Measurements from ENCODE around the gene SCGB1D4.

Gene SCGB1D4

DNA sequence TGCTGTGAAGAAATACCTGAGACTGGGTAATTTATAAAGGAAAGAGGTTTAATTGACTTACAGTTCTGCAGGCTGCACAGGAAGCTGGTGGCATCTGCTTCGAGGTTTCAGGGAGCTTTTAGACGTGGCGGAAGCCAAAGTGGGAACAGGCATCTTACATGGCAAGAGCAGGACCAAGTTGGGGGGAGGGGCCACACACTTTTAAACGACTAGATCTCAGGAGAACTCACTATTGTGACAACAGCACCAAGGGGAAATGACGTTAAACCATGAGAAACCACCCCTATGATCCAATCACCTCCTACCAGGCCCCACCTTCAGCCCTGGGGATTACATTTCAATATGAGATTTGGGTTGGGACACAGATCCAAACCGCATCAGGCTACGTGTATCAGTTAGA lies 11.1 kb upstream of the SCGB1D4 start:
- TF ChIP-seq CTCF (IDR thresholded peaks at IDR 0.05; ENCODE audit: low read depth, low read length) = no peak
- H3K4me3 ChIP-seq (ENCODE audit: low read depth, low read length) = no peak overlapping the region

GRCh38 chr11:62307950-62308349 lies 9.1 kb upstream of the SCGB1D4 start:
- TF ChIP-seq CTCF (IDR thresholded peaks at IDR 0.05; ENCODE audit: low read depth, low read length) = no peak
- no peak overlapping the region for H3K4me3 ChIP-seq (ENCODE audit: low read depth, low read length)

- no peak overlapping the region for H3K4me3 ChIP-seq (ENCODE audit: low read depth, low read length)
- no peak for TF ChIP-seq CTCF (IDR thresholded peaks at IDR 0.05; ENCODE audit: low read depth, low read length)
Observed at GRCh38 chr11:62306227-62306626, 7.4 kb upstream of the SCGB1D4 start.

DNA sequence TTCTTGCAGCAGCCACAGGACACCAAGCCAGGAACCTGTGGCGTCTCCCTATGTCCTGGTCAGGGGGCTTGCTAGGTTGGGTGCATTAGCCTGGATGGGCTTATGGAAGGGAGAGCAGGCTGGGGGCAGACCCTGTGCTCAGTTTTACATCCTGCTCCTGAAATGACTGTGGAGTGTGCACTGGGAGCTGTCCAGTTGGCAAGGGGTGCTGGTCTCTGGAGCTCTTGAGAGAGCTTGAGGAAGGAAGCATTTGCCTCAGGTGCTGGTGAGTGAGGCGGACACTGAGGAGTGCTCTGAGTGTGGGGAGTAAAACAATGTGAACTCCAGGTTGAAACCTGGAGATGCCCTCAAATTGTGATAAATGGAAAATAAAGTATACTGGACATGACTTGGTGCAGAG lies 3.4 kb downstream of the SCGB1D4 start:
- H3K4me3 ChIP-seq (ENCODE audit: low read depth, low read length) = no peak overlapping the region
- no peak for TF ChIP-seq CTCF (IDR thresholded peaks at IDR 0.05; ENCODE audit: low read depth, low read length)

DNA sequence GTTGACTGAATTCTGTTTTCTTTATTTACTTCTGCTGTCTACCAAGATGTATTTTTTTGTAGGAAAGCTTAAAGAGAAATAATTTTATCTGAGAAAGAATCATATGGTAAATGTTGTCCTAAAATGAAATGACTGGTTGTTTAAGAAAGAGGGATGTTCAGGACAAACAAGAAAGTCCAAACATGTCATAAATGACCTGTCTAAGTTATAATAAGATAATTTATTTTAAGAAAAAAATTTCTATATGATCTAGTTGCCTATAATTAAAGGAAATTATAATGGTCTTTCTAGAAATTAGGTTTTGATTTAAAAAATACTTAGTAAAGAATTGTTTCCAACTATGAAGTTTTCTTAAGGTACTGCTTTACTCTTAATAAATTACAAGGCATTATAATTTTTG lies 18.4 kb downstream of the SCGB1D4 start:
- H3K4me3 ChIP-seq (ENCODE audit: low read depth, low read length) = no peak overlapping the region
- no peak for TF ChIP-seq CTCF (IDR thresholded peaks at IDR 0.05; ENCODE audit: low read depth, low read length)

DNA sequence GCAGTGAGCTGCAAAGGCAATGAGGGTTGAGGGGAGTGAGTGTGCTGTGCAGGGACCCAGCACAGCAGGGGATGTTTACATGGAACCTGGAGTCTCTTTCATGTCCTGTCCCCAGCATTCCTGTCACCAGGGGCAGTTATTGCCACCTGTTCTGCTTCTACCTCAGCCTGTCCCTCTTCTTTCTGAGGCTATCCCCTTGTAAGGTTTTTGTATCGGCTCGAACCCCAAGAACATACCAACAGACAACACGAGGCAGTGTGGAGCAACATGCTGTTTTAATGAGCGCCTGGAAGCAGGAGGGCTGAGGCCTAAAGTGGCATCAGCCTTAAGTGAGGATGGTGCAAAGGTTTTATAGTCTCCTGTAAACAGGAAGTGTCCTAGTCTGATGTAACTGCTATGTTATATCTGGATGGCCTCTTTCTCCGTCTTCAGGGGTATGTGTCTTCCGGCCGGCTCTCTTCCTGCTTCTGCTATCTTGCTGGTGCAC lies 25.0 kb downstream of the SCGB1D4 start:
- no peak overlapping the region for H3K4me3 ChIP-seq (ENCODE audit: low read depth, low read length)
- TF ChIP-seq CTCF (IDR thresholded peaks at IDR 0.05; ENCODE audit: low read depth, low read length) = no peak

- TF ChIP-seq CTCF (IDR thresholded peaks at IDR 0.05; ENCODE audit: low read depth, low read length) = no peak
Observed at GRCh38 chr11:62273284-62273683, 25.6 kb downstream of the SCGB1D4 start.

More at GRCh38 chr11:62273284-62273683, 25.6 kb downstream of the SCGB1D4 start:
- H3K4me3 ChIP-seq (ENCODE audit: low read depth, low read length) = no peak overlapping the region
